PFSK-1 (cell line): ENCODE results near the gene DCLK3.

Experiments used
- POLR2AphosphoS5 ChIP-seq: IDR thresholded peaks from 2 replicates; pipeline ENCODE4 v1.6.1; 2012; ENCODE audit warnings: low read depth, mild to moderate bottlenecking, control low read depth, low read length, moderate library complexity
- TAF1 ChIP-seq: IDR thresholded peaks from 2 replicates; pipeline ENCODE4 v1.6.1; 2012; ENCODE audit warnings: low read length, control low read depth, borderline replicate concordance; ENCODE audit not compliant: insufficient read depth

GRCh38 chr3:36811768-36812167 is 47.4 kb upstream of the DCLK3 start:
- TF ChIP-seq TAF1 (no peak), POLR2AphosphoS5 (no peak)
